MM.1S (cell line): Measurements from ENCODE around the gene HPDL.

Source experiments
- CTCF ChIP-seq: fragments of 300-600 bp; sonication (generic); IDR thresholded peaks from 2 replicates; pipeline ENCODE4 v1.5.1; 2016; ENCODE audit warnings: antibody characterized with exemption, low read length, mixed read lengths
- EZH2phosphoT487 ChIP-seq: fragments of 300-600 bp; sonication (generic); IDR thresholded peaks from 2 replicates; pipeline ENCODE4 v1.6.1; 2018; ENCODE audit warnings: antibody characterized with exemption, low read length

- TF ChIP-seq CTCF (no peak), EZH2phosphoT487 (no peak)
Observed at GRCh38 chr1:45317166-45317565, 9.5 kb upstream of the HPDL start.
